Measurements from ENCODE around the gene RNF148.

Gene RNF148, protein sequence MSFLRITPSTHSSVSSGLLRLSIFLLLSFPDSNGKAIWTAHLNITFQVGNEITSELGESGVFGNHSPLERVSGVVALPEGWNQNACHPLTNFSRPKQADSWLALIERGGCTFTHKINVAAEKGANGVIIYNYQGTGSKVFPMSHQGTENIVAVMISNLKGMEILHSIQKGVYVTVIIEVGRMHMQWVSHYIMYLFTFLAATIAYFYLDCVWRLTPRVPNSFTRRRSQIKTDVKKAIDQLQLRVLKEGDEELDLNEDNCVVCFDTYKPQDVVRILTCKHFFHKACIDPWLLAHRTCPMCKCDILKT

GRCh38 chr7:122702872-122703510, at the start of gene RNF148:
TSS of gene RNF148 (minus strand) at chr7:122702922. CDS start at chr7:122702750, 172 bp downstream.
- no peak within 1 kb of the TSS for H3K27ac ChIP-seq
- TF ChIP-seq CTCF (conservative IDR thresholded peaks at IDR 0.05), result no peak

DNA sequence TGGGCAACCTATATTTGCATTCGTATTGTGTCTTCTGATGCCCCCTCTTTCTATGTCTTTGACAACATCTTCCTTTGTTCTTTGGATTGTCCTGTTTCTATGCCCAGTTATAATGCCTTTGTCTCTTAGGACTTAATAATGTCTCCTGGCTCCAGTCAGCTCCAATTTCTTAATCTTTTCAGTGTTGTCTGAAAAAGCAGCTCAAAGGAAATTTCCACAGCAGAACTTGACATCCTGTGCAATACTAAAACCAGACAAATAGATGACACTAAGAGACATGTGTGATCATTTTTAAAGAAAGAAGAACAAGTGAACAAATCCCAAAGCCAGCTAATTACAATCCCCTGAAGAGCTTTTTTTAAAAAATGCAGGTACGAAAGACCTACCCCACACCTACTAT, 47.7 kb upstream of the RNF148 start:
- no peak for TF ChIP-seq CTCF (conservative IDR thresholded peaks at IDR 0.05)
- H3K27ac ChIP-seq, result no peak overlapping the region

DNA sequence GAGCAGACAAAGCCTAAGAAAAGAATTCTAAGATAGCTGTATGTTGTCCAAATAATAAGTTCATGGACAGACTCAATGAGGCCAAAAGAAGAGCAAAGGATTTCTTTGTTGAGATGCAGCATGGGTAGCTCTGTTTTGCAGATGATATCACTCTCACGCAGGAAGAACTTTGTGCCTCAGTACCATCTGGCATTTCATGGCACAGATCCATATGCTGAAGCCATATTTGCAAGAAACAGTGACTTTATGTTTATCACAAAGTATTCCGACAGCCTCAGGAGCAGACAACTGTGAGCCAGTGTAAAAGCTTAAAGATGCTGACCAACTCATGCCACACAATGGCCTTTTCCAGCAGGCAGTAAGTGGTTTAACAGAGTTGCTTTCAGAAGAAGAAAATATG, 45.5 kb upstream of the RNF148 start:
- TF ChIP-seq CTCF (conservative IDR thresholded peaks at IDR 0.05), result no peak
- no peak overlapping the region for H3K27ac ChIP-seq

DNA sequence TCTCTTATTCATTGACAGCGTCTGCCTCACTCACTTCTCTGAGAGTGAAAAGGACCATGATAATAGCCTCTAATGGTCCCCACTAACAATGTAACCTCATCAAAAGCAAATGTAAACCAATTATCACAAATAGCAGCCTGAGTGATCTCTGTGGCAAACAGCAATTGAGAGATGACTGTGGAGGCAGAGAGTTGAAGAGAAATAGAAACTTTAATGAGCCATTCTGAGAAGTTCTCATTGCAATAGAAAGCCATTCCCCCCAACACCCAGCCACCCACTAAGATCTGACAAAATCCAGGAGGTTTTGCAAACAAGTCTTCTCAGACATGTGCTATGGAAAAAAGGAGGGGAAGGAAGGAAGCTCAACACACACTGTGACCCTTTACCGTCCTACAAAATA, 44.2 kb upstream of the RNF148 start:
- no peak for TF ChIP-seq CTCF (conservative IDR thresholded peaks at IDR 0.05)
- H3K27ac ChIP-seq, result no peak overlapping the region

- no peak for TF ChIP-seq CTCF (conservative IDR thresholded peaks at IDR 0.05)
- no peak overlapping the region for H3K27ac ChIP-seq
These were observed 40.5 kb upstream of the RNF148 start for GRCh38 chr7:122743211-122743610.

DNA sequence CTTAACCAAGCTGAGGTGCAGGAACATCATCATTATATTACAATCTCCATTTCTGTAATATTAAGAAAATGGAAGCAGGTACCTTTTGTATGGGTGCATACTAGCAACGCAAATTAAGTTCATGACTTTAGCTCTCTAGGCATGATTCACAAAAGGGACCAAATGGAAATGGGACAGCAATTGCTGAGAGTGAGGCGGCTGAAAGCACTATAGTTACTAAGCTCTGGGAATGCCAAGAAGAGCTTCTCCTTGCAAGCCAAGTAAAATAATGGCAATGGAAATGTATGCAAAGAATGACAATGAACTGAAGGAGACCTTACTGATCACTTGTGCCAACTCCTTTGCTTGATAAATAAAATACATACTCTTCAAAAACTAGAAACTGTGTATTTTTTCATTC, 36.2 kb upstream of the RNF148 start:
- no peak for TF ChIP-seq CTCF (conservative IDR thresholded peaks at IDR 0.05)
- H3K27ac ChIP-seq, result no peak overlapping the region

DNA sequence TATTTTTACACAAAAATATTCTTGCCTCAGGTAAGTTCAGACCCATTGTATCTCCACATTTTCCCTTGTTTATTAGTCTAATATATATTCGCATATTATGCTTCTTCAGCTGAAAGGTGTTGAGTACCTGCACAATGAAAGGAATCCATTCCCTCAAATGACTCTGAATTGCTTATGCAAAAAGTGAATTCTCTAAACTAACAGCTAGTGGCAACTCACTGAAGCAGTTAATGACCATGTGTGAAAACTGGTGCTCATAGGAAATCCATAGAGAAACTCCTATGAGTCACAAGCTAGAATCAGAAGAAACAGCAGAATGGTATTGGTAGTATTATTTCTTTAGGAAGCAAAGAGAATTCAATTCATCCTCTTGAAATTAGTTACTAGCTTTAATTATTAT, 33.5 kb upstream of the RNF148 start:
- no peak overlapping the region for H3K27ac ChIP-seq
- TF ChIP-seq CTCF (conservative IDR thresholded peaks at IDR 0.05), result no peak

Measured in VCaP (cell line).